Activated CD4-positive, alpha-beta memory T cell treated with anti-CD3 and anti-CD28 coated beads for 36 hours (primary cell): ENCODE data around the gene NFYA. TPM values are rescaled to one million over a fixed set of nuclear protein-coding genes. Genes with fewer than 3 reads are reported as not detected.
A peak's percentile ranks its signal among the peaks of the same experiment; 100 is the strongest.

Source experiments
- CTCF ChIA-PET: fragments of 350-600 bp; sonication (Branson Sonifier 250); formaldehyde crosslinking; loops from one replicate; lab custom pipeline; 2021; ENCODE audit warnings: antibody characterized with exemption, inconsistent platforms; lab: Charles Lee
- POLR2A ChIA-PET: fragments of 350-600 bp; sonication (Branson Sonifier 250); formaldehyde crosslinking; loops from one replicate; lab custom pipeline; 2021; ENCODE audit warnings: antibody characterized with exemption; lab: Charles Lee
- DNase-seq: peaks from one replicate; pipeline ENCODE4 v3.0.0-alpha.2; 2020
- H3K27ac Mint-ChIP-seq: one replicate; pipeline ENCODE4 v1.8.0; 2021; ENCODE audit warnings: mixed read lengths
- H3K27me3 Mint-ChIP-seq: one replicate; pipeline ENCODE4 v1.8.0; 2021; ENCODE audit warnings: mixed read lengths
- H3K36me3 Mint-ChIP-seq: one replicate; pipeline ENCODE4 v1.8.0; 2021; ENCODE audit warnings: mixed read lengths
- H3K4me1 Mint-ChIP-seq: one replicate; pipeline ENCODE4 v1.8.0; 2021; ENCODE audit warnings: low read depth, mixed read lengths
- H3K4me3 Mint-ChIP-seq: one replicate; pipeline ENCODE4 v1.8.0; 2021; ENCODE audit warnings: mild to moderate bottlenecking, mixed read lengths
- H3K9me3 Mint-ChIP-seq: one replicate; pipeline ENCODE4 v1.8.0; 2021; ENCODE audit warnings: mixed read lengths
- intact Hi-C: fragments of 100-400 bp; cut with micrococcal nuclease; formaldehyde crosslinking; loops from one replicate; pipeline ENCODE4 v1.15.1; 2023
- total RNA-seq, 2 experiments: library from RNA; stranded (reverse); gene quantifications; one replicate each; pipeline ENCODE4 v1.2.3, GENCODE V29; 2021

NFYA gene
- total RNA-seq, result 10 to 100 TPM; 30.2 to 30.4 TPM

DNA sequence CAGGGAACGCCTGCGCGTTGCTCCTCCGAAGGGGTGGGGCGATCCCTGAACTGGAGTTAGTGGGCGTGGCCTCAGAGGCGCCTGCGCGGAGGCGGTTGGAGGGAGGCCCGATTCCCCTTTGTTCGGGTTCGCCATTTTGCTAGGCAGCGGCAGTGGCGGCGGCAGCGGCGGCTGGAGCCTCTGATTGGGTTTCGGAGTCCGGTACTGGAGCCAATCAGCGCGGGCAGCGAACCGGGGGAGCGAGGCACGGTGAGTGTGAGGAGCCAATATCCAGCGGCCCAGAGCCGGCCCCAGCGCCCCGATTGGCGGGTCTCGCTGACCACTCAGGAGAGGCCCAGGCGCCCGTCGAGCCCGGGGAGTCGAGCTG, at the start of gene NFYA:
TSS of gene NFYA (plus strand) at position 139 of the 367 bp plus-strand sequence. CDS start 6,116 bp downstream, outside the sequence.
- Mint-ChIP-seq H3K4me3 (peak within 1 kb of the TSS; percentile 93), H3K4me1 (peaks cover 52% of the 10 kb centered on the region), H3K27ac (peak within 1 kb of the TSS; percentile 98), H3K9me3 (no peaks in the 10 kb centered on the region), H3K27me3 (no peaks in the 10 kb centered on the region), H3K36me3 (peaks cover 26% of the 10 kb centered on the region)
- ChIA-PET POLR2A (interaction anchor here (1.0 kb wide), 1 partner anchor 31 kb away, joined by 3 read pairs; no protein-coding TSS in a partner anchor), CTCF (interaction anchor here (1.1 to 1.7 kb wide), 3 partner anchors 33 to 110 kb away, joined by 4 to 7 read pairs (median 6); partner anchors contain the start of gene UNC5CL)
- intact Hi-C loops, result loop anchor here (1.0 to 5.0 kb wide), 8 partner anchors 46 to 1958 kb away; partner anchors contain the start of genes FOXP4, KCNK5, SAYSD1 and TFEB
- DNase-seq, result no peak

DNA sequence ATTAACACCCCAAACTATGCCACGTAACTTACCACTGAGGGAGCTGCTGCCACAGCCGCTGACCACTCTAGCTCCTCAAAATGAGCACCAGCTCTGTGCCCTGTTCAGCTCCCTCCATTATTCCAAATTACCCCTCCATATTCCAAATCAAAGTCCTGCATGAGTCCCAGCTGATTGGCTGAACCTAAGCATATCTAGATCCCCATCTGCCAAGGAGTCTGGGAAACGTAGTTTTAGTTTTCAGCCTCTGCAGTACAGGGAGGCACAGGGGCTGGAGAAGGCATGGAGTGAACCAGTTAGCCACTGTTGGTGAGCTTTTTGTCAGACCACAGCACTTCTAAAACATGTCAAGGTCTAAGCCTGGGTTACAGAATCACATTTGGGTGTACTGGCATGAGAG, 49.7 kb upstream of the NFYA start:
- H3K27me3 Mint-ChIP-seq, result no peaks in the 10 kb centered on the region
- DNase-seq, result no peak
- ChIA-PET CTCF (no interaction called here), POLR2A (no interaction called here)
- no peak overlapping the region for H3K27ac Mint-ChIP-seq
- intact Hi-C loops, result no loop called here
- H3K4me1 Mint-ChIP-seq, result peaks cover 9% of the 10 kb centered on the region
- no peaks in the 10 kb centered on the region for H3K36me3 Mint-ChIP-seq
- H3K4me3 Mint-ChIP-seq, result no peak overlapping the region
- H3K9me3 Mint-ChIP-seq, result no peaks in the 10 kb centered on the region

DNA sequence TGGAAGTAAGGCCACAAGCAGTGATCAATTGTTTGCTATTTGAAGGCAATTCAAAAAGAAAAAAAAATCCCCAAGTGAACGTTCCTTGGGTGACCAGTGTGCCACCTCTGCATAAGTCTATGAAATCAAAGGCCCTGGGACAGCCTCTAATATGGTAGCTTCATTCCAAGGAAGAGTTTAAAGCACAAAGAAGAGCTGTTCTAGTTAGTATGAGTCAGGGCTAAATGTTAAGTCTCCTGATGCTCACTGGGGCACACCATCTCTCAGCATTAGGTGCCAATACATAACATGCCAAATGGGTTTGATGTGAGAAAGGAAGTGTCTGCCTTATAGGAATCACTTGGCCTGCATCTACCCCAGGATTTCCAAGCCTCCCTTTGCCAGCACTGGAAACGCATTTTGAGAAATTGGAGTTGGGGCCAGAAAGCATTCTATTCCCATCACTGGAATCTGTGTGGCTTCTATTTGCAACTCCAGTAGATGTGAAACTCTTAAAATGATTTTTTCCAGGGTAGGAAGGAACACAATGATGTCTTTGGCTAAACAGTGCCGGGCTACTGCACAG, 46.7 kb upstream of the NFYA start:
- POLR2A ChIA-PET, result no interaction called here
- CTCF ChIA-PET, result interaction anchor here (0.6 to 5.6 kb wide), 5 partner anchors 7 to 59 kb away, joined by 3 to 57 read pairs (median 25); partner anchors contain the start of gene UNC5CL
- H3K27ac Mint-ChIP-seq, result no peak overlapping the region
- intact Hi-C loops, result no loop called here
- no peaks in the 10 kb centered on the region for H3K27me3 Mint-ChIP-seq
- peaks cover 17% of the 10 kb centered on the region for H3K4me1 Mint-ChIP-seq
- H3K36me3 Mint-ChIP-seq, result no peaks in the 10 kb centered on the region
- no peak overlapping the region for H3K4me3 Mint-ChIP-seq
- DNase-seq, result no peak
- H3K9me3 Mint-ChIP-seq, result no peaks in the 10 kb centered on the region

DNA sequence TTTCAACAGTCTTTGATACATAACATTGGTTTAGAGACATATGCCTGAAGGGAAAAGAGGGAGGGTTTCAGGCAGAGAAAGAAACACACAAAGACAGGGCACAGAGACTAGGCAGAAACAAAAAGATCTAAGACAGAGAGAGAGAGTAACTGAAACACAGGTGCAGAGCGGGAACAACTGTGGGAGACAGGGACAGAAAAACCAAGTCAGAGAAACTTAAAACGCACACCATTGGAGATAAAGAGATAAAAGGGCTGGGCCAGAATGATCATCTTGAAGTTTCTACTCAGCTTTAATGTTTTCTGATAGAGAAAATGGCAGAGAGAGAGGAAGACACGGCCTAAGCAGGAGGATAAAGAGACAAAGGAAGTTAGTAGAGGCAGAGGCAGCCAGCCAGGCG, 45.5 kb upstream of the NFYA start:
- Mint-ChIP-seq H3K36me3 (no peaks in the 10 kb centered on the region), H3K9me3 (no peaks in the 10 kb centered on the region), H3K4me1 (peaks cover 17% of the 10 kb centered on the region), H3K27ac (peak overlapping the region; percentile 20), H3K27me3 (no peaks in the 10 kb centered on the region), H3K4me3 (peak overlapping the region; percentile 72)
- ChIA-PET CTCF (interaction anchor here (0.9 to 5.6 kb wide), 17 partner anchors 9 to 1764 kb away, joined by 3 to 57 read pairs (median 11); partner anchors contain the start of genes NFYA, OARD1 and UNC5CL), POLR2A (no interaction called here)
- DNase-seq, result no peak
- intact Hi-C loops, result loop anchor here (1.0 kb wide), 2 partner anchors 21 to 45 kb away; partner anchors contain the start of genes NFYA and OARD1

DNA sequence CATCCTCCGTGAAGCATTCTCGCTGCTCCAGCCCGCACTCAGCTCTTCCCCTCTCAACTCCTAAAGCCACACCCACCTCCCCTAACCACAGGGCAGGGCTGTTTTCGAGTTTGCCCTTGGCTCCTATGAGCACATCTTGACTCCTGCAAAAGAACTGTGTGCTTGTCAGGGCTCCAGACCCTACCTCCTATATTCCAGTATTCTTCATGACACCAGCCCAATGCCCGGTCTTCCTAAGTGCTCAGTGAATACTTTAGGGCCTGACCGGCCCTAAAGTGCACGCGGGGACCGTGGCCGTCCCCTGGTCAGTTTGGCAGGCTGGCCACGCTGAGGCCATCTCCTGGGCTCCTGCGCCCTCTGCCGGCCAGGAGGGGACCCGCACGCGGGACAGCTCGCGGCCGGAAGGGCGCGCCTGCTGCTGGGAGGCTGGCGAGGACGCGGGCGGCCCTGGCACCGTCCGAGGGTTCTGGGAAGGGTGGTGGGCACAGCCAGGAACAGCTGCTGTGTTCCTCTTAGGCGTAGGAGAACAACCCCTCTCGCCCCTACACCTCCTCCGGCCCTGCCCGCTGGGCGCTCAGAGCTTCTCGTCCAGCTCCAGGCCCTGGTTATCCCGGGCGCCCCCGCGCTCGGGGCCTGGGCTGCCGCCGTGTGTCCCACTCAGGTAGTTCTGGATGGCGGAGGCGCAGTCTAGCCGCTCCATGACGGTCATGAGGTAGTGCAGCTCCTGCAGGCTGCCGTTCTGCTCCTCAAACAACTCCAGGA, 44.8 kb upstream of the NFYA start:
- ChIA-PET POLR2A (interaction anchor here (1.6 kb wide), 1 partner anchor 13 kb away, joined by 3 read pairs; no protein-coding TSS in a partner anchor), CTCF (interaction anchor here (0.6 to 5.6 kb wide), 27 partner anchors 9 to 1765 kb away, joined by 3 to 57 read pairs (median 7); partner anchors contain the start of genes APOBEC2, NFYA, OARD1 and UNC5CL)
- Mint-ChIP-seq H3K4me1 (peaks cover 17% of the 10 kb centered on the region), H3K27me3 (no peaks in the 10 kb centered on the region), H3K27ac (peak overlapping the region; percentile 20), H3K4me3 (peak overlapping the region; percentile 72), H3K9me3 (no peaks in the 10 kb centered on the region), H3K36me3 (no peaks in the 10 kb centered on the region)
- intact Hi-C loops, result loop anchor here (1.0 kb wide), 2 partner anchors 22 to 44 kb away; partner anchors contain the start of genes NFYA and OARD1
- DNase-seq, result peak; percentile 83

DNA sequence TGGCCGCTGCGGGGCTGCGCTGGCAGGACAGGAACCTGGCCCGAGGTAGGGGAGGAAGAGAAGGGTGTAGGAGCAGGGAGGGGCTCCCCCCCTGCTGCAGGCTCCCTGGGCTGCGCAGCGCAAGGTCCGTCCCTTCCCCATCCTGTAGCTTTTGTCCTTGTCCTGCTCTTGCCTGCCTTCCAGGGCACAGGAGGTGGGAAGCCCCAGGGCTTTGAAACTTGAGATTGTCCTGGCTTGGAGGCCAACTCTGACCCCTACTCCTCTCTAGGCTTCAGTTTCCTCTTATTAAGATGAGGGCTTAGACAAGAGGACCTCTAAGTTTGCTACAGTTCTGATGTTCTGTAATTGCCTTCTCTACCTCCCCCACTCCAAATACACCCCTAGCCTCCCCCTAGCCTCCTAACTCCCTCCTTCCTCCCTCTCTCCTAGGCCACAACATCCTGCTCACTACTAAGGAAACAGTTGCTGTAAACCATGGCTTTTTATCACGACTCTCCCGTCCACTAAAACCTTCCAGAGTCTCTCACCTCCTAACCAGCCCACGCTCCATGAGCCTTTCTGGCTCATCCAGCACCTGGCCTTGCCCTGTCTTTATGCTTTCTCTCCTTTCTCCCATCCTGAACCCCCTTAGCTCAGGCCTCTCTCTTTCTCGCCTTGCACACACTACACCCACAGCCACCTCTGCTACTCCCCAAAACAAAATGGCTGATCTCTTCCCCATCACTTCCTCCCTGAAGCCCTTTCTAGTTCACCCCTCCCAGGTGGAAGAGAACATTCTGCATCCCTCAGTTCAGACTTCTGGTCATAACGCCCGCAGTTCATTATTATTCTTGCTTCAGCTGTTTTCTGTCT, 44.0 kb upstream of the NFYA start:
- intact Hi-C loops, result no loop called here
- ChIA-PET CTCF (interaction anchor here (0.6 to 5.6 kb wide), 25 partner anchors 8 to 785 kb away, joined by 3 to 57 read pairs (median 8); partner anchors contain the start of genes APOBEC2, NFYA, OARD1 and UNC5CL), POLR2A (interaction anchor here (1.6 kb wide), 1 partner anchor 12 kb away, joined by 3 read pairs; no protein-coding TSS in a partner anchor)
- H3K9me3 Mint-ChIP-seq, result no peaks in the 10 kb centered on the region
- H3K36me3 Mint-ChIP-seq, result no peaks in the 10 kb centered on the region
- H3K27ac Mint-ChIP-seq, result no peak overlapping the region
- no peaks in the 10 kb centered on the region for H3K27me3 Mint-ChIP-seq
- no peak for DNase-seq
- H3K4me1 Mint-ChIP-seq, result peaks cover 17% of the 10 kb centered on the region
- H3K4me3 Mint-ChIP-seq, result peak overlapping the region; percentile 72

DNA sequence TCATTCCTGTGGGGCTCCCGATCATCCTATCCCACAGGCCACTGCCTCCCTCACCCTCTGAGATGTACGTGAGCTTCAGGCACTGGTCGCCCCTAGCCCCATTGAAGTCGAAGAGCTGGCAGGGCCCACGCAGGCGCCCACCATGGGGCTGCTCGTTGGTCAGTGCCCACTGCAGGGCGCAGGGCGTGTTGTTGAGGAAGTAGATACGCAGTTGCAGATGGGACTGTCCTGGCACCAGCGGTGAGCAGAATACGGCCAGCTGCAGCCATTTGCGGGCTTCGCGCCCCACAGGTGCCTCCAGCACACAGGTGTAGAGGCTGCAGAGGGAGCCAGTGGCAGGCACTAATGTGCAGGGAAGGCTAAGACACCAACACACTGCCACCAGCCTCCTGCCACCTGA, 39.9 kb upstream of the NFYA start:
- Mint-ChIP-seq H3K36me3 (no peaks in the 10 kb centered on the region), H3K9me3 (no peaks in the 10 kb centered on the region), H3K27ac (no peak overlapping the region), H3K4me1 (peaks cover 9% of the 10 kb centered on the region), H3K27me3 (no peaks in the 10 kb centered on the region), H3K4me3 (no peak overlapping the region)
- ChIA-PET CTCF (no interaction called here), POLR2A (no interaction called here)
- DNase-seq, result no peak
- intact Hi-C loops, result no loop called here

DNA sequence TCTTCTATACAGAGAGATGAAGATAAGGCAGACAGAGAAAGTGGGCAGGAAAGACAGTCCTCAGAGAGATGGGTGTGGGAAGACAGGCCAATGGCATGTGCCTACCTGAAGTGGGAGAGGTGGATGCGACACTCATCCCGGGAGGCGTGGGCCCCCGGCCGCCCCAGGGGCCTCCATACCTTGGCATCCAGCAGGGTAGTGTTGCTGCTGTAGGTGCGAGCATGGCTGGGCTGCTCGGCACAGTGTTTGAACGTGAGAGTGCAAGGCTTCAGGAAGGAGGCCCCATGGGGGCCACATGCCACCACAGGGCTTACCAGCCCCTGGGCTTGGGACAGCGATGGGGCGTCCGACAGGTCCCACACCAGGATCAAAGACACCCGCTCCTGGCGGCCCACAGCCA, 39.0 kb upstream of the NFYA start:
- POLR2A ChIA-PET, result no interaction called here
- no peak overlapping the region for H3K27ac Mint-ChIP-seq

DNA sequence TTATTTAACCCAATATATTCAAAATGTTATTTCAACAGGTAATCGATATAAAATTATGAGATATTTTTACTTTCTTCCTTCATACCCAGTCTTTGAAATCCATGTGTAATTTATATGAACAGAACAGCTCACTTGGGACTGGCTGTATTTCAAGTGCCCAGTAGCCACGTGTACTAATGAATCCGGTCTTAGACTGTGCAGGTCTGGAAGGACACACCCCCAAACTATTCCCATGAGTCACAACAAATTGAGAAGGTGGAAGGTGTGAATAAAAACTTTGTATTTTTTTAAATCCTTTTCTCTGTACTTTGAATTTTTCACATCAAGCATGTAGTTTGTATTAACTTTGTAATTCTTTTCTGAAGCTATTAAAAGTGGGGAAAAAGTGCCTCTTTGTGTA, 36.6 kb upstream of the NFYA start:
- intact Hi-C loops, result no loop called here
- H3K27ac Mint-ChIP-seq, result no peak overlapping the region
- H3K9me3 Mint-ChIP-seq, result no peaks in the 10 kb centered on the region
- no peaks in the 10 kb centered on the region for H3K27me3 Mint-ChIP-seq
- no peaks in the 10 kb centered on the region for H3K36me3 Mint-ChIP-seq
- ChIA-PET POLR2A (interaction anchor here (1.1 kb wide), 1 partner anchor 23 kb away, joined by 4 read pairs; no protein-coding TSS in a partner anchor), CTCF (interaction anchor here (0.6 to 3.0 kb wide), 5 partner anchors 8 to 255 kb away, joined by 3 to 29 read pairs (median 5); no protein-coding TSS in a partner anchor)
- no peak for DNase-seq
- peaks cover 3% of the 10 kb centered on the region for H3K4me1 Mint-ChIP-seq
- no peak overlapping the region for H3K4me3 Mint-ChIP-seq

More for the DNA sequence above, 39.0 kb upstream of the NFYA start:
- H3K4me3 Mint-ChIP-seq, result no peak overlapping the region
- peaks cover 5% of the 10 kb centered on the region for H3K4me1 Mint-ChIP-seq
- DNase-seq, result no peak
- H3K36me3 Mint-ChIP-seq, result no peaks in the 10 kb centered on the region
- CTCF ChIA-PET, result no interaction called here
- H3K9me3 Mint-ChIP-seq, result no peaks in the 10 kb centered on the region
- no peaks in the 10 kb centered on the region for H3K27me3 Mint-ChIP-seq
- intact Hi-C loops, result no loop called here

DNA sequence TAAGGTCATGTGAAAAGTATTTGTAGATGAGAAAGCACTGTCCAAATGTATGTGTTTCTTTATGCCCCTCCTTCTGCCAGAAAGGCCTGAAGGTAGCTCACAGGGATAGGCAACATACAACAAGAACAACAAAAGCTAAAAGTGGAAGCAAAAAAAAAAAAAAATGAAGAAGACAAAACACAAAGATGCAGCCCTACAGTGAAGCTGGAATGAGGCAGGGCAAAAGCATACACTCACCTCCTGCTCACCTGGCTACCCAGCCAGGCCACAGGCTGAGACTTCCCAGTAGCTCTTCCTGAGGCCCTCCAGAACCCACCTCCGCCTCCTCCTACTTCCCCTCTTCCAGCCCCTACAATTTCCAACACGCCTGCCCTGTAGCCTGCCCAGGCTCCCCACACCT, 36.2 kb upstream of the NFYA start:
- ChIA-PET CTCF (interaction anchor here (0.6 to 3.0 kb wide), 7 partner anchors 9 to 254 kb away, joined by 3 to 29 read pairs (median 5); no protein-coding TSS in a partner anchor), POLR2A (interaction anchor here (1.1 kb wide), 1 partner anchor 22 kb away, joined by 4 read pairs; no protein-coding TSS in a partner anchor)
- intact Hi-C loops, result no loop called here
- no peaks in the 10 kb centered on the region for H3K27me3 Mint-ChIP-seq
- DNase-seq, result no peak
- peaks cover 3% of the 10 kb centered on the region for H3K4me1 Mint-ChIP-seq
- no peaks in the 10 kb centered on the region for H3K36me3 Mint-ChIP-seq
- no peak overlapping the region for H3K4me3 Mint-ChIP-seq
- H3K27ac Mint-ChIP-seq, result no peak overlapping the region
- H3K9me3 Mint-ChIP-seq, result no peaks in the 10 kb centered on the region
